Measurements from ENCODE around the gene XRCC2. TPM values are rescaled to one million over a fixed set of nuclear protein-coding genes. Genes with fewer than 3 reads are reported as not detected.

Gene XRCC2
- total and polyA plus RNA-seq, 10 donors: 0.22 to 5.0 (median 1.0) TPM

DNA sequence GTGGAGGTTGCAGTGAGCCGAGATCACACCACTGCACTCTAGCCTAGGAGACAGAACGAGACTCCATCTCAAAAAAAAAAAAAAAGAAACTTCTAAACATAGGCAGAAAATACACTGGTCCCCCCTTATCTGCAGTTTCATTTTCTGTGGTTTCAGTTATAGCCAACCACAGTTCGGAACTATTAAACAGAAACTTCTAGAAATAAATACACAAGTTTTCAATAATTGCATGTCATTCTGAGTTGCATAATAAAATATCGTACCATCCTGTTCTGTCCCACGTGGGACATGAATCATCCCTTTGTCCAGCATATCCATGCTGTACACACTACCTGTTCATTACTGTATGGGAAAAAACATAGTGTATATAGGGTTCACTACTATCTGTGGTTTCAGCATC, 8.0 kb downstream of the XRCC2 start:
- WGBS, 5 donors: 54 to 68% (median 60%) methylated on average over 5 of the region's 5 CpGs
- intact Hi-C loops (cut with DNase I; ENCODE audit: low total_unique reads): no loop called here
- no peak for TF ChIP-seq POLR2A (IDR thresholded peaks at IDR 0.05)
- Histone ChIP-seq H3K27me3 (replicated peaks in 1 of 7) (no peaks in the 10 kb centered on the region), H3K27ac (no peak overlapping the region), H3K4me1 (no peaks in the 10 kb centered on the region), H3K9me3 (no peaks in the 10 kb centered on the region), H3K4me3 (no peak overlapping the region), H3K36me3 (no peaks in the 10 kb centered on the region)
- no peak for DNase-seq

DNA sequence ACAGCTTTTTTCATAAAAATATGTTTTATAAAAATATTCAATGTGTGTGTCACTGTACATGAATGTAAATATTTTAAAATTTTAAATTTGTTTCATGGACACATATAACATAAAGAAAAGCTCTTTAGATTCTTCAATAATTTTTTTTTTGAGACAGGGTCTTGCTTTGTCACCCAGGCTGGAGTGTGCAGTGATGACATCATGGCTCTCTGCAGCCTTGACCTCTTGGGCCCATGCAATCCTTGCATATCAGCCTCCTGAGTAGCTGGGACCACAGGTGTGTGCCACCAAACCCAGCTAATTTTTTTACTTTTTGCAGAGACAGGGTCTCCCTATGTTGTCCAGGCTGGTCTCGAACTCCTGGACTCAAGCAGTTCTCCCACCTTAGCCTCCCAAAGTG, 9.9 kb downstream of the XRCC2 start:
- Histone ChIP-seq H3K4me1 (no peaks in the 10 kb centered on the region), H3K27ac (no peak overlapping the region), H3K9me3 (no peaks in the 10 kb centered on the region), H3K4me3 (no peak overlapping the region), H3K36me3 (no peaks in the 10 kb centered on the region), H3K27me3 (replicated peaks in 1 of 7) (no peaks in the 10 kb centered on the region)
- TF ChIP-seq POLR2A (IDR thresholded peaks at IDR 0.05): no peak
- no peak for TF ChIP-seq POLR2AphosphoS5 (IDR thresholded peaks at IDR 0.05)
- TF ChIP-seq, protein P1, sequence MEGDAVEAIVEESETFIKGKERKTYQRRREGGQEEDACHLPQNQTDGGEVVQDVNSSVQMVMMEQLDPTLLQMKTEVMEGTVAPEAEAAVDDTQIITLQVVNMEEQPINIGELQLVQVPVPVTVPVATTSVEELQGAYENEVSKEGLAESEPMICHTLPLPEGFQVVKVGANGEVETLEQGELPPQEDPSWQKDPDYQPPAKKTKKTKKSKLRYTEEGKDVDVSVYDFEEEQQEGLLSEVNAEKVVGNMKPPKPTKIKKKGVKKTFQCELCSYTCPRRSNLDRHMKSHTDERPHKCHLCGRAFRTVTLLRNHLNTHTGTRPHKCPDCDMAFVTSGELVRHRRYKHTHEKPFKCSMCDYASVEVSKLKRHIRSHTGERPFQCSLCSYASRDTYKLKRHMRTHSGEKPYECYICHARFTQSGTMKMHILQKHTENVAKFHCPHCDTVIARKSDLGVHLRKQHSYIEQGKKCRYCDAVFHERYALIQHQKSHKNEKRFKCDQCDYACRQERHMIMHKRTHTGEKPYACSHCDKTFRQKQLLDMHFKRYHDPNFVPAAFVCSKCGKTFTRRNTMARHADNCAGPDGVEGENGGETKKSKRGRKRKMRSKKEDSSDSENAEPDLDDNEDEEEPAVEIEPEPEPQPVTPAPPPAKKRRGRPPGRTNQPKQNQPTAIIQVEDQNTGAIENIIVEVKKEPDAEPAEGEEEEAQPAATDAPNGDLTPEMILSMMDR (IDR thresholded peaks at IDR 0.05 in 8 of 11, conservative IDR thresholded peaks at IDR 0.05 in 3 of 11): no peak
- no peak for DNase-seq
- intact Hi-C loops (cut with DNase I; ENCODE audit: low total_unique reads): no loop called here
- WGBS, 5 donors: 97 to 100% (median 100%) methylated on average over 1 of the region's 1 CpG

DNA sequence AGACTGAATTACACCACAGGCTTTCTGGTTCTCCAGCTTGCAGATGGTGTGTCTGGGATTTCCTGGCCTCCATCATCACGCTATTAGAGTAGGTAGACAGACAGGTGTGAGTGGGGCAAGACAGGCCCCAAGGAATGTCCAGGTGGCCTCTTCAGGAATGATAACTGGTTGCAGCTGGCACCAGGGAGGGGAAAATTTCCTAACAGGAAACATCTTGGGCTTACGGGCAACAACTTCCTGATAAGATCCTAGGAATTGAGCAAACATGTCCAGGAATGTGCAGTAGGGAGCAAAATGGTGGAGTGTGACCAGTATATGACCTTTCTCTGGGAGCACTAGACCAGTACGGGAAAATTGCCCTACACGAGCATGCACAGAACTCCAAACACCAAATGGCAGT, 11.3 kb downstream of the XRCC2 start:
- H3K36me3 ChIP-seq: no peaks in the 10 kb centered on the region
- H3K27ac ChIP-seq: no peak overlapping the region
- no peaks in the 10 kb centered on the region for H3K27me3 ChIP-seq (replicated peaks in 1 of 7)
- no peaks in the 10 kb centered on the region for H3K4me1 ChIP-seq
- no peak for TF ChIP-seq POLR2AphosphoS5 (IDR thresholded peaks at IDR 0.05)
- TF ChIP-seq POLR2A (IDR thresholded peaks at IDR 0.05): no peak
- TF ChIP-seq, protein P1 (IDR thresholded peaks at IDR 0.05 in 8 of 11, conservative IDR thresholded peaks at IDR 0.05 in 3 of 11): no peak
- intact Hi-C loops (cut with DNase I; ENCODE audit: low total_unique reads): no loop called here
- H3K9me3 ChIP-seq: no peaks in the 10 kb centered on the region
- DNase-seq: no peak
- 58 to 81% (median 76%) methylated on average over 4 of the region's 4 CpGs for WGBS, 5 donors
- no peak overlapping the region for H3K4me3 ChIP-seq

GRCh38 chr7:152663931-152664330, 12.0 kb downstream of the XRCC2 start:
- H3K27me3 ChIP-seq (replicated peaks in 1 of 7): no peaks in the 10 kb centered on the region
- H3K36me3 ChIP-seq: no peaks in the 10 kb centered on the region
- WGBS, 5 donors: 77 to 88% (median 78%) methylated on average over 2 of the region's 2 CpGs
- intact Hi-C loops (cut with DNase I; ENCODE audit: low total_unique reads): no loop called here
- no peaks in the 10 kb centered on the region for H3K4me1 ChIP-seq
- DNase-seq: no peak
- no peak overlapping the region for H3K27ac ChIP-seq
- H3K4me3 ChIP-seq: no peak overlapping the region
- no peaks in the 10 kb centered on the region for H3K9me3 ChIP-seq
- TF ChIP-seq POLR2A (IDR thresholded peaks at IDR 0.05) (no peak), POLR2AphosphoS5 (IDR thresholded peaks at IDR 0.05) (no peak)
- TF ChIP-seq, protein P1 (IDR thresholded peaks at IDR 0.05 in 8 of 11, conservative IDR thresholded peaks at IDR 0.05 in 3 of 11): no peak

DNA sequence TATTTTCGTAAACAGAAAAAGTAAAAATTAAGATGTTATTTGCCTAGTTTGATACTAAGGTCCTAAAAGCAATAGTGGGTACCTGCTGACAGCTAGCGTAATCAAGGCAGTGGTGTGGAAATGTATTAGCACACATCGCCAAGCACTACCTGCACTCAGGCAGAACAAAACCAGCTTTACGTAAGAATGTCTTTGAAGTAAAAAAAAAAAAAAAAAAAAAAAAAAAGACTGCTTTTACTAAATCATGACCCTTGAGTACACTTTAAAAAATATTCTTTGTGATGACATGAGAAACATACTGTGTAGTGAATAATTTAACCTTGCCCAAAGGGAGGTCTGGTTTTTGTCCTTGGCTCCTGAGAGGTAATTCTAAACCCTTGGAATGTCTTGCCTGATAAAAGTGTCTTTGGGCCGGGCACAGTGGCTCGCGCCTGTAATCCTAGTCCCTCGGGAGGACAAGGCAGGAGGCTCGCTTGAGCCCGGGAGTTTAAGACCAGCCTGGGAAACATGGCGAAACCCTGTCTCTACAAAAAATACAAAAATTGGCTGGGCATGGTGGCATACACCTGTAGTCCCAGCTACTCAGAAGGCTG, 12.7 kb downstream of the XRCC2 start:
- no peak for TF ChIP-seq POLR2A (IDR thresholded peaks at IDR 0.05)
- TF ChIP-seq, protein P1 (IDR thresholded peaks at IDR 0.05 in 8 of 11, conservative IDR thresholded peaks at IDR 0.05 in 3 of 11): no peak
- TF ChIP-seq POLR2AphosphoS5 (IDR thresholded peaks at IDR 0.05): no peak
- Histone ChIP-seq H3K27me3 (replicated peaks in 1 of 7) (no peaks in the 10 kb centered on the region), H3K4me3 (no peak overlapping the region), H3K4me1 (no peaks in the 10 kb centered on the region), H3K36me3 (no peaks in the 10 kb centered on the region), H3K27ac (no peak overlapping the region), H3K9me3 (no peaks in the 10 kb centered on the region)
- no peak for DNase-seq
- intact Hi-C loops (cut with DNase I; ENCODE audit: low total_unique reads): no loop called here
- 88 to 93% (median 92%) methylated on average over 11 of the region's 11 CpGs for WGBS, 5 donors
